ENCODE results near the gene CPAMD8.

CPAMD8 gene

GRCh38 chr19:16861834-16862233 is 164.8 kb downstream of the CPAMD8 start:
- H2AFZ ChIP-seq = no peak overlapping the region
- no peak overlapping the region for H3K27ac ChIP-seq
- H3K36me3 ChIP-seq (ENCODE audit: control insufficient read depth, insufficient read depth, low read length) = no peaks in the 10 kb centered on the region
- peaks cover 1% of the 10 kb centered on the region for H3K79me2 ChIP-seq
- H3K4me2 ChIP-seq (ENCODE audit: low read length) = no peak overlapping the region
- H3K27me3 ChIP-seq (ENCODE audit: control insufficient read depth, insufficient read depth, low read length) = no peaks in the 10 kb centered on the region
- no peaks in the 10 kb centered on the region for H3K4me1 ChIP-seq
- TF ChIP-seq CTCF (IDR thresholded peaks at IDR 0.05) = no peak
- no peak overlapping the region for H3K4me3 ChIP-seq (ENCODE audit: low read depth, low read length)
- no peak overlapping the region for H3K9ac ChIP-seq
- H3K9me3 ChIP-seq (ENCODE audit: control insufficient read depth, low read length) = no peaks in the 10 kb centered on the region

GRCh38 chr19:16861011-16861410 is 165.6 kb downstream of the CPAMD8 start:
- no peak overlapping the region for H3K27ac ChIP-seq
- no peaks in the 10 kb centered on the region for H3K79me2 ChIP-seq
- no peak overlapping the region for H3K4me2 ChIP-seq (ENCODE audit: low read length)
- H3K27me3 ChIP-seq (ENCODE audit: control insufficient read depth, insufficient read depth, low read length) = no peaks in the 10 kb centered on the region
- TF ChIP-seq CTCF (IDR thresholded peaks at IDR 0.05) = no peak
- H3K9ac ChIP-seq = no peak overlapping the region
- no peak overlapping the region for H3K4me3 ChIP-seq (ENCODE audit: low read depth, low read length)
- H3K36me3 ChIP-seq (ENCODE audit: control insufficient read depth, insufficient read depth, low read length) = no peaks in the 10 kb centered on the region
- H3K4me1 ChIP-seq = no peaks in the 10 kb centered on the region
- H2AFZ ChIP-seq = no peak overlapping the region
- H3K9me3 ChIP-seq (ENCODE audit: control insufficient read depth, low read length) = no peaks in the 10 kb centered on the region

GRCh38 chr19:16860118-16860517 is 166.5 kb downstream of the CPAMD8 start:
- no peak overlapping the region for H3K9ac ChIP-seq
- no peak overlapping the region for H2AFZ ChIP-seq
- H3K27me3 ChIP-seq (ENCODE audit: control insufficient read depth, insufficient read depth, low read length) = no peaks in the 10 kb centered on the region
- no peaks in the 10 kb centered on the region for H3K9me3 ChIP-seq (ENCODE audit: control insufficient read depth, low read length)
- no peak overlapping the region for H3K4me3 ChIP-seq (ENCODE audit: low read depth, low read length)
- no peaks in the 10 kb centered on the region for H3K4me1 ChIP-seq
- no peak overlapping the region for H3K27ac ChIP-seq
- H3K4me2 ChIP-seq (ENCODE audit: low read length) = no peak overlapping the region
- no peaks in the 10 kb centered on the region for H3K79me2 ChIP-seq
- TF ChIP-seq CTCF (IDR thresholded peaks at IDR 0.05) = no peak
- no peaks in the 10 kb centered on the region for H3K36me3 ChIP-seq (ENCODE audit: control insufficient read depth, insufficient read depth, low read length)

GRCh38 chr19:16859626-16860025 is 167.0 kb downstream of the CPAMD8 start:
- H3K9me3 ChIP-seq (ENCODE audit: control insufficient read depth, low read length) = no peaks in the 10 kb centered on the region
- H3K36me3 ChIP-seq (ENCODE audit: control insufficient read depth, insufficient read depth, low read length) = no peaks in the 10 kb centered on the region
- H2AFZ ChIP-seq = no peak overlapping the region

More at GRCh38 chr19:16859626-16860025, 167.0 kb downstream of the CPAMD8 start:
- no peak overlapping the region for H3K4me3 ChIP-seq (ENCODE audit: low read depth, low read length)
- no peak for TF ChIP-seq CTCF (IDR thresholded peaks at IDR 0.05)
- no peak overlapping the region for H3K4me2 ChIP-seq (ENCODE audit: low read length)
- H3K27ac ChIP-seq = no peak overlapping the region
- no peaks in the 10 kb centered on the region for H3K79me2 ChIP-seq
- no peaks in the 10 kb centered on the region for H3K27me3 ChIP-seq (ENCODE audit: control insufficient read depth, insufficient read depth, low read length)
- H3K4me1 ChIP-seq = no peaks in the 10 kb centered on the region
- H3K9ac ChIP-seq = no peak overlapping the region

All from parathyroid adenoma (tissue), 2 donors.